ENCODE measurements around the gene CCDC33.

DNA sequence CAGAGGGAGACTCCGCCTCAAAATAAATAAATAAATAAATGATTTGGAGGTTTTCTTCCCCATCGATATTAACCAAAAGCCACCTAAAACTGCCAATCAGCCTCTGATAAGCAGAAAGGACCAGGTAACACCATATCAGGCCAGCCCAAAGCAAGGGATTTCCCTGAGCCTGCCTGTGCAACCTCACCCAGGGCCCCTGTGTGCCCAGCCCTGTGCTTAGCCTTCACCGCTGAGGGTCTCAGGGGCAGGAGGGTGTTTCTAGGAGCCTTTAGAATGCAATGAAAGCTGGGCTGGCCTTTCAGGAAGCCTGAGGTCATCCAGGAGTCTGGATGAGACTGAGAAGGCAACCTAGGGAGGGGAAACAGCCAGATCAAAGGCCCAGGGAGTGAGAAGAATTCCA is 95.9 kb downstream of the CCDC33 start:
- TF ChIP-seq, protein P1, sequence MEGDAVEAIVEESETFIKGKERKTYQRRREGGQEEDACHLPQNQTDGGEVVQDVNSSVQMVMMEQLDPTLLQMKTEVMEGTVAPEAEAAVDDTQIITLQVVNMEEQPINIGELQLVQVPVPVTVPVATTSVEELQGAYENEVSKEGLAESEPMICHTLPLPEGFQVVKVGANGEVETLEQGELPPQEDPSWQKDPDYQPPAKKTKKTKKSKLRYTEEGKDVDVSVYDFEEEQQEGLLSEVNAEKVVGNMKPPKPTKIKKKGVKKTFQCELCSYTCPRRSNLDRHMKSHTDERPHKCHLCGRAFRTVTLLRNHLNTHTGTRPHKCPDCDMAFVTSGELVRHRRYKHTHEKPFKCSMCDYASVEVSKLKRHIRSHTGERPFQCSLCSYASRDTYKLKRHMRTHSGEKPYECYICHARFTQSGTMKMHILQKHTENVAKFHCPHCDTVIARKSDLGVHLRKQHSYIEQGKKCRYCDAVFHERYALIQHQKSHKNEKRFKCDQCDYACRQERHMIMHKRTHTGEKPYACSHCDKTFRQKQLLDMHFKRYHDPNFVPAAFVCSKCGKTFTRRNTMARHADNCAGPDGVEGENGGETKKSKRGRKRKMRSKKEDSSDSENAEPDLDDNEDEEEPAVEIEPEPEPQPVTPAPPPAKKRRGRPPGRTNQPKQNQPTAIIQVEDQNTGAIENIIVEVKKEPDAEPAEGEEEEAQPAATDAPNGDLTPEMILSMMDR (conservative IDR thresholded peaks at IDR 0.05; ENCODE audit: low read depth, low read length), result no peak
- no peak for TF ChIP-seq EZH2 (IDR thresholded peaks at IDR 0.05; ENCODE audit: low read length, unreplicated experiment)

Data from PC-3 (cell line).